ENCODE measurements around the gene TAGLN2.

GRCh38 chr1:159913451-159914192 lies 11.7 kb downstream of the TAGLN2 start:
- TF ChIP-seq CTCF (IDR thresholded peaks at IDR 0.05; ENCODE audit: poor library complexity), result no peak
- no peak for TF ChIP-seq EZH2 (IDR thresholded peaks at IDR 0.05; ENCODE audit: borderline replicate concordance)

All from hepatocyte (in vitro differentiated cells).